HG02610 (cell line): ENCODE results near the gene ARID3B.
"Not testable (repeated sequence)": the region's sequence is repeated elsewhere in the genome, so short reads cannot be mapped to it uniquely, and the experiment has no call there.

Source experiments
- ATAC-seq: cut with Tn5 transposase; IDR thresholded peaks from one replicate; pipeline ENCODE4 v1.9.1; 2021; ENCODE audit warnings: mild to moderate bottlenecking, moderate library complexity; ENCODE audit not compliant: unreplicated experiment

The ARID3B gene

GRCh38 chr15:74618841-74619596, 78.0 kb downstream of the ARID3B start:
- ATAC-seq = no peak

GRCh38 chr15:74619916-74620635, 79.1 kb downstream of the ARID3B start:
- ATAC-seq = no peak

- no peak for ATAC-seq
Observed at GRCh38 chr15:74620636-74621545, 79.9 kb downstream of the ARID3B start.

GRCh38 chr15:74621546-74621920, 80.5 kb downstream of the ARID3B start:
- ATAC-seq = no peak

GRCh38 chr15:74621936-74622335, 80.9 kb downstream of the ARID3B start:
- ATAC-seq = no peak

GRCh38 chr15:74622758-74623157, 81.7 kb downstream of the ARID3B start:
- no peak for ATAC-seq

GRCh38 chr15:74624020-74624602, 83.1 kb downstream of the ARID3B start:
- no peak for ATAC-seq

- ATAC-seq = no peak
Observed at GRCh38 chr15:74625693-74626092, 84.7 kb downstream of the ARID3B start.

GRCh38 chr15:74626336-74626735, 85.3 kb downstream of the ARID3B start:
- ATAC-seq = no peak

GRCh38 chr15:74626752-74627692, 86.0 kb downstream of the ARID3B start:
- no peak for ATAC-seq

GRCh38 chr15:74627766-74628165, 86.7 kb downstream of the ARID3B start:
- ATAC-seq = no peak

GRCh38 chr15:74628199-74628598, 87.2 kb downstream of the ARID3B start:
- ATAC-seq = no peak

- ATAC-seq = no peak
Observed at GRCh38 chr15:74628949-74629348, 87.9 kb downstream of the ARID3B start.

- not testable (repeated sequence) for ATAC-seq
Observed at GRCh38 chr15:74629696-74630095, 88.7 kb downstream of the ARID3B start.

GRCh38 chr15:74630284-74631086, 89.5 kb downstream of the ARID3B start:
- ATAC-seq = no peak

- no peak for ATAC-seq
Observed at GRCh38 chr15:74631087-74631385, 90.0 kb downstream of the ARID3B start.

- no peak for ATAC-seq
Observed at GRCh38 chr15:74631408-74631807, 90.4 kb downstream of the ARID3B start.

- ATAC-seq = no peak
Observed at GRCh38 chr15:74631935-74632560, 91.0 kb downstream of the ARID3B start.

- ATAC-seq = no peak
Observed at GRCh38 chr15:74632601-74633000, 91.6 kb downstream of the ARID3B start.
